Suppressor macrophage treated with lipopolysaccharide for 1 hour (primary cell): ENCODE results near the gene FOXJ3.

Source experiments
- DNase-seq, 3 donors: peaks; one replicate each; pipeline ENCODE4 v3.0.0-alpha.2; 2020 to 2022

The FOXJ3 gene

GRCh38 chr1:42335050-42335808 lies at the start of gene FOXJ3:
Gene FOXJ3, minus strand, starts transcription at chr1:42335235. Its CDS starts 24,142 bp downstream, at chr1:42311093.
- peak; percentile 91 to 98 (median 96) for DNase-seq

- no peak for DNase-seq
Measured at GRCh38 chr1:42381280-42381673, 46.2 kb upstream of the FOXJ3 start.

- DNase-seq: peak; percentile 41 to 85 (median 69)
Measured at GRCh38 chr1:42380586-42381279, 45.7 kb upstream of the FOXJ3 start, which contains the start of gene RIMKLA. Gene RIMKLA, plus strand, starts transcription at chr1:42380792. Its CDS starts 143 bp downstream, at chr1:42380935.

GRCh38 chr1:42379794-42380585 lies 45.0 kb upstream of the FOXJ3 start:
- peak in 2 of 3 donors; percentile 39 to 43 for DNase-seq

GRCh38 chr1:42372796-42373195 lies 37.8 kb upstream of the FOXJ3 start:
- DNase-seq: no peak

GRCh38 chr1:42370876-42371549 lies 36.0 kb upstream of the FOXJ3 start:
- no peak for DNase-seq

- no peak for DNase-seq
Measured at GRCh38 chr1:42369471-42369870, 34.4 kb upstream of the FOXJ3 start.

- no peak for DNase-seq
Measured at GRCh38 chr1:42368096-42368795, 33.2 kb upstream of the FOXJ3 start.

- no peak for DNase-seq
Measured at GRCh38 chr1:42365118-42365517, 30.1 kb upstream of the FOXJ3 start.

- DNase-seq: no peak
Measured at GRCh38 chr1:42364542-42364941, 29.5 kb upstream of the FOXJ3 start.

GRCh38 chr1:42364089-42364488 lies 29.1 kb upstream of the FOXJ3 start:
- DNase-seq: no peak

GRCh38 chr1:42359466-42359865 lies 24.4 kb upstream of the FOXJ3 start:
- DNase-seq: no peak

GRCh38 chr1:42358791-42359190 lies 23.8 kb upstream of the FOXJ3 start:
- DNase-seq: peak; percentile 4 to 48 (median 43)

GRCh38 chr1:42350086-42350485 lies 15.1 kb upstream of the FOXJ3 start:
- no peak for DNase-seq

GRCh38 chr1:42348498-42348897 lies 13.5 kb upstream of the FOXJ3 start:
- DNase-seq: no peak

- no peak for DNase-seq
Measured at GRCh38 chr1:42343049-42343448, 8.0 kb upstream of the FOXJ3 start.

GRCh38 chr1:42340901-42341300 lies 5.9 kb upstream of the FOXJ3 start:
- no peak for DNase-seq

GRCh38 chr1:42340093-42340492 lies 5.1 kb upstream of the FOXJ3 start:
- DNase-seq: no peak

GRCh38 chr1:42336978-42337377 lies 1.9 kb upstream of the FOXJ3 start:
- no peak for DNase-seq

GRCh38 chr1:42335809-42336518 lies 929 bp upstream of the FOXJ3 start:
- peak; percentile 30 to 55 (median 47) for DNase-seq
